MCF 10A (cell line): ENCODE data around the gene NRIP1. TPM values are rescaled to one million over a fixed set of nuclear protein-coding genes. Genes with fewer than 3 reads are reported as not detected.

ENCODE experiments used
- BruUV-seq: library from RNA; stranded (reverse); fragments of 400-500 nt; replicated peaks from 2 replicates; lab custom pipeline; 2021; lab: Mats Ljungman, UMichigan
- CTCF ChIA-PET: fragments of 300-600 bp; sonication (Branson Sonifier 250); formaldehyde crosslinking; extraction: SDS; loops from one replicate; lab custom pipeline; 2021; ENCODE audit warnings: antibody characterized with exemption, inconsistent platforms; lab: Yijun Ruan, JAX
- POLR2A ChIA-PET: fragments of 300-600, 350-650 bp; sonication (Branson Sonifier 250); formaldehyde crosslinking; extraction: SDS; loops from one replicate; lab custom pipeline; 2020; ENCODE audit warnings: antibody characterized with exemption, inconsistent platforms; lab: Yijun Ruan, JAX
- DNase-seq: peaks from one replicate; pipeline ENCODE4 v3.0.0-alpha.2; 2018; ENCODE audit not compliant: unreplicated experiment
- H3K27ac Mint-ChIP-seq: one replicate; pipeline ENCODE4 v1.8.0; 2022; ENCODE audit warnings: mild to moderate bottlenecking, low read depth, mixed read lengths; ENCODE audit not compliant: unreplicated experiment
- H3K27me3 Mint-ChIP-seq: one replicate; pipeline ENCODE4 v1.8.0; 2022; ENCODE audit warnings: mixed read lengths; ENCODE audit not compliant: insufficient read depth, unreplicated experiment
- H3K36me3 Mint-ChIP-seq: one replicate; pipeline ENCODE4 v1.8.0; 2022; ENCODE audit warnings: mild to moderate bottlenecking, moderate library complexity, mixed read lengths; ENCODE audit not compliant: insufficient read depth, unreplicated experiment
- H3K4me1 Mint-ChIP-seq: one replicate; pipeline ENCODE4 v1.8.0; 2022; ENCODE audit warnings: mixed read lengths; ENCODE audit not compliant: insufficient read depth, unreplicated experiment
- H3K4me3 Mint-ChIP-seq: one replicate; pipeline ENCODE4 v1.8.0; 2022; ENCODE audit warnings: mild to moderate bottlenecking, moderate library complexity, mixed read lengths; ENCODE audit not compliant: unreplicated experiment
- H3K9me3 Mint-ChIP-seq: one replicate; pipeline ENCODE4 v1.8.0; 2022; ENCODE audit warnings: mixed read lengths; ENCODE audit not compliant: unreplicated experiment
- intact Hi-C: fragments of 100-400 bp; cut with micrococcal nuclease; formaldehyde crosslinking; loops from 2 replicates; pipeline ENCODE4 v1.14.1; 2022
- total RNA-seq: library from RNA; stranded (reverse); gene quantifications from 2 replicates; pipeline ENCODE4 v1.2.3, GENCODE V29; 2022
- TF ChIP-seq, protein P1 (sequence below): fragments of 200-600 bp; IDR thresholded peaks from one replicate; pipeline ENCODE4 v1.8.0; 2022; ENCODE audit warnings: antibody characterized with exemption, mild to moderate bottlenecking; ENCODE audit not compliant: unreplicated experiment

NRIP1 gene
- total RNA-seq, 1 experiment from 2014 or later = 31.4 TPM

- TF ChIP-seq, protein P1, sequence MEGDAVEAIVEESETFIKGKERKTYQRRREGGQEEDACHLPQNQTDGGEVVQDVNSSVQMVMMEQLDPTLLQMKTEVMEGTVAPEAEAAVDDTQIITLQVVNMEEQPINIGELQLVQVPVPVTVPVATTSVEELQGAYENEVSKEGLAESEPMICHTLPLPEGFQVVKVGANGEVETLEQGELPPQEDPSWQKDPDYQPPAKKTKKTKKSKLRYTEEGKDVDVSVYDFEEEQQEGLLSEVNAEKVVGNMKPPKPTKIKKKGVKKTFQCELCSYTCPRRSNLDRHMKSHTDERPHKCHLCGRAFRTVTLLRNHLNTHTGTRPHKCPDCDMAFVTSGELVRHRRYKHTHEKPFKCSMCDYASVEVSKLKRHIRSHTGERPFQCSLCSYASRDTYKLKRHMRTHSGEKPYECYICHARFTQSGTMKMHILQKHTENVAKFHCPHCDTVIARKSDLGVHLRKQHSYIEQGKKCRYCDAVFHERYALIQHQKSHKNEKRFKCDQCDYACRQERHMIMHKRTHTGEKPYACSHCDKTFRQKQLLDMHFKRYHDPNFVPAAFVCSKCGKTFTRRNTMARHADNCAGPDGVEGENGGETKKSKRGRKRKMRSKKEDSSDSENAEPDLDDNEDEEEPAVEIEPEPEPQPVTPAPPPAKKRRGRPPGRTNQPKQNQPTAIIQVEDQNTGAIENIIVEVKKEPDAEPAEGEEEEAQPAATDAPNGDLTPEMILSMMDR = no peak
- no peak overlapping the region for H3K27ac Mint-ChIP-seq
- H3K27me3 Mint-ChIP-seq = no peaks in the 10 kb centered on the region
- H3K36me3 Mint-ChIP-seq = peaks cover 4% of the 10 kb centered on the region
- BruUV-seq = no TSS peak
- POLR2A ChIA-PET = no interaction called here
- H3K4me3 Mint-ChIP-seq = no peak overlapping the region
- intact Hi-C loops = no loop called here
- no peaks in the 10 kb centered on the region for H3K9me3 Mint-ChIP-seq
- peaks cover 7% of the 10 kb centered on the region for H3K4me1 Mint-ChIP-seq
- no peak for DNase-seq
- CTCF ChIA-PET = no interaction called here
Measured at GRCh38 chr21:15037900-15038293, 26.9 kb downstream of the NRIP1 start.

- BruUV-seq = no TSS peak
- Mint-ChIP-seq H3K36me3 (peaks cover 6% of the 10 kb centered on the region), H3K27ac (no peak overlapping the region), H3K4me3 (no peak overlapping the region), H3K27me3 (no peaks in the 10 kb centered on the region), H3K4me1 (peaks cover 7% of the 10 kb centered on the region), H3K9me3 (no peaks in the 10 kb centered on the region)
- TF ChIP-seq, protein P1 = no peak
- ChIA-PET CTCF (interaction anchor here (0.6 kb wide), 1 partner anchor 798 kb away, joined by 3 read pairs; no protein-coding TSS in a partner anchor), POLR2A (interaction anchor here (0.6 kb wide), 1 partner anchor 1159 kb away, joined by 3 read pairs; no protein-coding TSS in a partner anchor)
- DNase-seq = no peak
- intact Hi-C loops = no loop called here
Measured at GRCh38 chr21:15037095-15037899, 27.5 kb downstream of the NRIP1 start.

DNA sequence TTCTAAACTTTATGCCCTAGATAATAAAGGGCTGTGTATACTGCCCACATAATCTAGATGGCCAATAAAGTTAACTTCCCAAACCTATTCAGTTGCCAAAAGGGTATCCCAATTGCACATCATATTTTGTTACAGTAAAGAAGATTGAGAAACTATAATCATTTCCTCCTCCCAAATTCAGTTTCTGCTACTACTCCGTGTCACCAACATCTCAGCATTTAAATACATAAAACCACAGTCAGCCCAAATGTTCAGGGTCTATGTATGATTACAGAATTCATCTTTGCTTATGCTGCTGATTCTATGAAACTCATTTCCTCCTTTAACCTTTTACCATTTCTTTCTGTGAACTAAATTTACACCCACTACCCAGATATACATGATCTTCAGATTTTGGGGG lies 28.6 kb downstream of the NRIP1 start:
- no peaks in the 10 kb centered on the region for H3K9me3 Mint-ChIP-seq
- BruUV-seq = no TSS peak
- no peak overlapping the region for H3K4me3 Mint-ChIP-seq
- intact Hi-C loops = no loop called here
- ChIA-PET POLR2A (interaction anchor here (0.6 kb wide), 1 partner anchor 1160 kb away, joined by 3 read pairs; no protein-coding TSS in a partner anchor), CTCF (no interaction called here)
- H3K36me3 Mint-ChIP-seq = peaks cover 6% of the 10 kb centered on the region
- DNase-seq = no peak
- peaks cover 7% of the 10 kb centered on the region for H3K4me1 Mint-ChIP-seq
- TF ChIP-seq, protein P1 = no peak
- H3K27ac Mint-ChIP-seq = no peak overlapping the region
- H3K27me3 Mint-ChIP-seq = no peaks in the 10 kb centered on the region

- Mint-ChIP-seq H3K36me3 (peaks cover 6% of the 10 kb centered on the region), H3K4me1 (peaks cover 9% of the 10 kb centered on the region), H3K27me3 (no peaks in the 10 kb centered on the region), H3K27ac (peak overlapping the region; percentile 20), H3K4me3 (no peak overlapping the region), H3K9me3 (no peaks in the 10 kb centered on the region)
- peak; percentile 11 for DNase-seq
- CTCF ChIA-PET = interaction anchor here (0.7 kb wide), 2 partner anchors 171 to 776 kb away, joined by 3 to 4 read pairs; no protein-coding TSS in a partner anchor
- intact Hi-C loops = no loop called here
- POLR2A ChIA-PET = interaction anchor here (0.7 to 0.8 kb wide), 2 partner anchors 9 to 1192 kb away, joined by 3 read pairs; no protein-coding TSS in a partner anchor
- TF ChIP-seq, protein P1 = no peak
- no TSS peak for BruUV-seq
Measured at GRCh38 chr21:15034126-15034853, 30.5 kb downstream of the NRIP1 start.
